ENCODE measurements around the gene IMMP2L.
"Not testable (repeated sequence)": the region's sequence is repeated elsewhere in the genome, so short reads cannot be mapped to it uniquely, and the experiment has no call there.

IMMP2L gene

DNA sequence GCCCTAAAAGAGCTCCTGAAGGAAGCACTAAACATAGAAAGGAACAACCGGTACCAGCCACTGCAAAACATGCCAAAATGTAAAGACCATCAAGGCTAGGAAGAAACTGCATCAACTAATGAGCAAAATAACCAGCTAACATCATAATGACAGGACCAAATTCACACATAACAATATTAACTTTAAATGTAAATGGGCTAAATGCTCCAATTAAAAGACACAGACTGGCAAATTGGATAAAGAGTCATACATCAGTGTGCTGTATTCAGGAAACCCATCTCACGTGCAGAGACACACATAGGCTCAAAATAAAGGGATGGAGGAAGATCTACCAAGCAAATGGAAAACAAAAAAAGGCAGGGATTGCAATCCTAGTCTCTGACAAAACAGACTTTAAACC is 60.5 kb downstream of the IMMP2L start:
- DNase-seq: not testable (repeated sequence)

DNA sequence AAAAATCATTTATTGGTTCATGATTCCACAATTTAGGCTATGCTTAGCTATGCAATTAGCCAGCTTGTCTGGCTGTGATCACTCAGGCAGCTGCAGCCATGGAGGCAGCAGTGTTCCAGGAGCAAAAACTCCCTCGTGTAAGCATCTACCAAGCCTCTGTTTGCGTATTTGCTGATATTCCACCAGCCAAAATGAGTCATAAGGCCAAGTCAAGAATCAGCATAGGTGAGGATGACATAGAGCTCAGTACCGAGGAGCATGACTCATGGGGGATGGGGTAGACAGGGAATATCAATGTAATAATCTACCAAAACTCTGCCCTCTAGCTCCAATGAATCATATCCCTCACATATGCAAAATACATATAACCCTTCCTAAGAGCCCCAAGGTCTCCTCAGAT is 63.3 kb downstream of the IMMP2L start:
- peak; percentile 93 for DNase-seq

DNA sequence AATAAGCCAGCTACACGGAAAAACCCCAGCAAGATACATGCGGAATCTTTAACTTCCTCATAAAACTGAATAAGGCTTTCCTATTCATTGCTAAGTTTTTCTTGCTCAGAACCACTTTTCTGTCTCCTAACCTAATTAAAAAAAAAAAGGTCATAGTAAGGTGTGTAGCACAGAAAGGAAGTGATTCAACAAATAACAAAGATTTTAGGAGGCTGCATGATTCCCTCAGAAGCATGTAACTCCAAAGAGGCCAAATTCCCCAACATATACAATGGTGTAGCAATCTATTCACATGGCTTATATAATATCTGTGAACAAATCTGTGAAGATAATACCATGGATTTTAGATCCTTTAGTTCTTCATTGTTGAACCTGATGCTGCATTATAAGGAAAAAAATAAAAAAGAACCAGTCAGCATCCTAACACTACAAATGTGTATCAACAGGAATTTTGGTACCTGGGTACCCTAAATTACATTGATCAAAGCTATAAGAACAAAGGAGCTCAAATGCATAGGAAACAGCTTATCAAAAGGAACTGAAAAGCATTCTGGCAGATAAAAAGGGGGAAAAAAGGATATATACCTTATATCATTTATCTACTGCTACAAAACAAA is 63.8 kb downstream of the IMMP2L start:
- no peak for DNase-seq

DNA sequence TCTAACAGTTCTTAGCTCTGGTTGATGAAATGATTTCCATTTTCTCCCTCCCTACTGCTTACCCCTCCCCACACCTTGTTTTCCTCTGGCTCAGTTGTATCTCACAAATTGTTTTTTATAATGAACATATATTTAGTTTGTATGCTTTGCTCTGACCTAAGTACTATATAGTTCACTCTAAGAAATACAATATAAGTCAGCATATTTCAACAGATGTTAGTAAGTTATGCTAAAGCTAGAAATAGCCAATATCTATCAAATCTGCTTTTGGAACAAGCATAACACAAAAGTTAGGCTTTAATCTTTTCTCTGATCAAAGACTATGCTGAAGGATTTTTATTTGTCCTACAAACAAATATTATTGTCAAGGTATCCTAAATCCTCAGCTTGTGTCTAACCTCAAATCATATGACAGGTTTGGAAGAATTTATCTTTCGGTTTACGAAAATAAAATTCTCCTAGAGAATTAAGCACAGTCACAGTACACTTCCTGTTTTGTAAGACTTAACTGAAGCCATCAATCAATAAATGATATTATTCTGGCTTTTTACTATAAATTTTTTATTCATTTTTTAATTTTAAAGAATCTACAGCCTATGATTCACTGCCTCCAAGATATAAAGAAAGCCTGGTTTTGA is 67.0 kb downstream of the IMMP2L start:
- DNase-seq: no peak

DNA sequence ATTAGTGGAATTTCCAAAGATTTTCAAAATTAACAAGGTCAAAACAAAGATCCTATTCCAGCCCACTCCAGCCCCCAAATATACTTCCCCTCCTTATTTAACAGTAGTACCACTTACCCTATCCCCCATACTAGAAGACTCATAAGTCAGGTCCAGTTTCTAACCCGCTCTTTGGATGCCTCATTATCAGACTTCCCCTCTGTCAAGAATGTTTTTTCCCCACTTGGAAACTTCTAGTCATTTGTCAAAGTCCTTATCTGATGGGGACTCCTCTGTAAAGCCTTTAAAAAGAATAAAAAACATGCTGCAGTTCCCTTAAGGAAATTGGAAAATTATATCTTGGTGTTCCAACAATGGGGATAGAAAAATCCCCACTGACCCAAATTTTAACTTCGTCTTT is 70.1 kb downstream of the IMMP2L start:
- no peak for DNase-seq

DNA sequence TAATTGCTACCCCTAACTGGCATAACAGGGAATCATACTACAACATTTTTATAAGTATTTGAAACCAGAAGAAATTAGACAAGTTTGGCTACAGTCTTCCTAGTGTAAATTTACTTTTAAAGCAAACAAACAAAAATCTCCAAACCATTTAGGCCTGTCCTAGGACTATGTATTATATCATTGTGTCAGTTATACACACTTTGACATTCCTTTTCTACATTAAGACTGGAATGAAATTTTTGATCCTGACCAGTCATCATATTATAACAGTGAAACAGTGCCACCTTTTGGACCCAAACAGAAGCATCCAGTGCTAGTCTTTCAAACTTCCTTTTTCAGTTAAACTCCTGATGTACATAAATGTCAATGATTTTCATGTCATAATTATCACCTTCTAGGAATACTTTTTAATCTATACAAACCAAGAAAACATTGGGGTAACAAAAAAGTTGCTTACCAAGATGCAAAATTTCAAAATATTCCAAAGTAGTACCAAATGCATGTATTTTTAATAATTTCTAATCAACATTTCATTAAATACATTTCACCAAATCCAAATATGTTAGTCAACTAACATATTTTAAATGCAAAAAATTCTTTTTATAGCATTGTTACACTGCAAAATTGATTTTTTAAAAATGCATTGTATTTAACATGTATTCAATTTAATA is 75.7 kb downstream of the IMMP2L start:
- DNase-seq: peak; percentile 58

DNA sequence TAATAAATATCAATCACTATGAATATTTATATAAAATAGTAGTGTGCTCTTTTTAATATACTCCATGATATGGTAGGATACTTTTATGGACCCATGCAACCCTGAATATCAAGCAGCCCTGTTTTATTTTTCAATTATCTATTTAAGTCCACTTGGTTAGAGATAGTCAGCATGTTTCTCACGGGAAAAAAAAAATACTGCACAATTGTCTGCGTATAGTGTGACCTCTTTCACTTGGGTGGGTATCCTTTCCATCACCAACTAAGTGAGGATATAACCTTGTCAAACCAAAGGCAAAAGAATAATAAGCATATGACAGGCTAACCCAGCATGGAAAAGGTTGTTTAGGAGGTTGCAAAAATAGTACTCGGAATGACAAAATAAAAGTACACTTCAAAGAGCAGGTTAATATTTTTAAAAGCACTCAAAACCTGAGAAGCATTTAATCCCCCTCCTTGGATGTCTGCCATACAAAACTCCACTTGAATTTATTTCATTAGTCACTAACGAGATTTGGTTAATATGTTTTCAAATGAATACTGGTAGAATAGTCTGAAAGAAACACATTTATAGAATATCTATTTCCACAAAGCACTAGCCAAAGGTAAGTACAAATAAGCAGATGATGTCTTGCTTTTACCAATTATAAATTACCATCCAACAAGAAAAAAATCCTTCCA is 76.5 kb downstream of the IMMP2L start:
- no peak for DNase-seq

DNA sequence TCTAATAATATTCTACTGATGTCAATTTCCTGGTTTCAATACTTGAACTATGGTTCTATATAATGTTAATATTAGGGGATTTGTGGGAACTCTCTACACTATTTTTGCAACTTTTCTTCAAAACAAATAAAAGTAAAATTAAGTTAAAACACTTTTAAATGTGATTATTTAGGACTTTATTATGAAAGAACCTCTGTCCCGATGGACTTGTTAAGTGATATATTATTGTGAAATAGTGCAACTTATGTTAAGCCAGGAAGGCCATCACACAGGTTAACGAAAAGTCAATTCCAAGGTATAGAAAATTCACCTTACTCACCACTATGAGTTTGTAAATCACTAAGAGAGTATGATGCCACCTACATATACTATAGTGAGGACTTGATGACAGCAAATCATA is 79.2 kb downstream of the IMMP2L start:
- DNase-seq: no peak

DNA sequence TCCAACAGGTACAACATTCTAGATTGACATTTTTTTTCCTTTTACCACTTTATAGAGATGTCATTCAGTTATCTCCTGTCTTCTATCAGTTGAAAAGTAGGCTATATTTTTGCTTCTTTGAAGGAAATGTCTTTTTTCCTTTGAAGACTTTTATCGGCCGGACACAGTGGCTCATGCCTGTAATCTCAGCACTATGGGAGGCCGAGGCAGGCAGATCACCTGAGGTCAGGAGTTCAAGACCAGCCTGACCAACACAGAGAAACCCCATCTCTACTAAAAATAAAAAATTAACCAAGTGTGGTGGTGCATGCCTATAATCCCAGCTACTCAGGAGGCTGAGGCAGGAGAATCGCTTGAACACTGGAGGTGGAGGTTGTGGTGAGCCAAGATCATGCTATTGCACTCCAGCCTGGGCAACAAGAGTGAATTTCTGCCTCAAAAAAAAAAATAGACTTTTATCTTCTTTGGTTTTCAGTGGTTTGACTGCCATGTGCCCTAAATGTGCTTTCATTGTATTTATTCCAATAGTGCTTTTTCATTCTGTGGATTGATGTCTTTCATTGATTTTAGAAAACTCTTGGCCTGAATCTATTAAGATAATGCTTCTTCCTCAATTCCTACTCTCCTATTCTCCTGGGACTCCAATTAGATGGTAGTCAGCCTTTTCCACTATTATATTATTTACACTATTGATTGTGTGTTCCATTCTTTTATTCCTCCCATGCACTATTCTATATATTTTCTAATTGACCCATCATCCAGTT is 84.6 kb downstream of the IMMP2L start:
- DNase-seq: no peak

DNA sequence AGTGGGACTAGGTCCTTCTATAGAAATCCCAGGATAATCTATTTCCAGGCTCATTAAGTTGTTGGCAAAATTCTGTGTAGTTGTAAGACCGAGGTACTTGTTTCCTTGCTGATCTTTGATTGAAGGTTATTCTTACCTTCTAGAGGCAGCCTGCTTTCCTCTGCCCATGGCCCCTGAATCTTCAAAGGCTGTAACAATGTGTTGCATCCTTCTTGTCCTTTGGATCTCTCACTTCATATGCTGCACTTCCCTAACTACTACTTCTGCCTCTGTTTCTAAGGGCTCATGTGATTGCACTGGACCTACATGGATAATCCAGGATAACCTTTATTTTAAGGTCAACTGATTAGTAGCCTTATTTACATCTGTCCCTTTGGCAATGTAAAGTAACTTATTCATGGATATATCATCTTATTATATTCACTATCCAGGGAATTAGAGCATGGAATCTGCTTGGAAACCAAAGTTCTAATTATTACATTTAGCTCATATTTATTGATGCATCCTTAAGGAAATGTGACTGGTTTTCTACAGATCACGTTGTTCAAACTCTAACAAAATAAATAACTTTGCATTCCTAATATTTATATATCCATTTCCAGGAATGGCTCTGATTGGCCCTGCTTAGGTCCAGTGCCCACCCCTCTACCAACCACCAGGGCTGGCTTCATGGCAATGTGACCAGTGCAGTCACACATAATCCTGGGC is 85.6 kb downstream of the IMMP2L start:
- no peak for DNase-seq

DNA sequence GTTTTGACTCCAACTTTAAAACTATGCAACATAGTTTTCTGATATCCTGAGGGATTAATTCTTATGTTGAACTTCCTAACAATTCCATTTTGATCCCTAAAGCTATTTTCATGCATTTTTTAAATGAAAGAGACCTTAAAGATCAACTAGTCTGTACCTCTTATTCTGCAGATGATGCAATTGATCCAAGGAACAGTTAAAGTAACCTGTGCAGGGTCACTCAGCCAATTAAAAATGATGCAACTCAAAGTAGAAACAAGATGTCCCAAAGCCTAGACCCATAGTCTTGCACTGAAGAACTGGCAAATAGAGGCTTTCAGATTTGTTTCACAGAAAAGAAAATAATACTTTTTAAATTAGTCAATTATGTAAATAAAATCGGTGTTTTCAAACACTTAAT is 86.3 kb downstream of the IMMP2L start:
- no peak for DNase-seq

DNA sequence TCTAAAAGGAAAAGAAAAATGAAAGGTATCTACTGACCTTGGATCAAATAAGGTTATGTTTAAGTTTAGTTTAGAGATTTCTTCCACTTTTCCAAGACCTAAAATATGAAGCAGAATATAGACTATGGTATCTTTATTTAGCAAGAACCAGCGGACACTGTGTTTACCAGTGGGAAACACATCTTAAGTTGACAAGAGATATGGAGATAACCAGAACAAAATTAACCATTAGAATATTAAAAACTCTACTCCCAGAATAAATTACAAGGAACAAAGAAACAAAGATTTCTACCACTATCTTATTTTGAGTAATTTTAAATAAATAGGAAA is 86.9 kb downstream of the IMMP2L start:
- DNase-seq: no peak

DNA sequence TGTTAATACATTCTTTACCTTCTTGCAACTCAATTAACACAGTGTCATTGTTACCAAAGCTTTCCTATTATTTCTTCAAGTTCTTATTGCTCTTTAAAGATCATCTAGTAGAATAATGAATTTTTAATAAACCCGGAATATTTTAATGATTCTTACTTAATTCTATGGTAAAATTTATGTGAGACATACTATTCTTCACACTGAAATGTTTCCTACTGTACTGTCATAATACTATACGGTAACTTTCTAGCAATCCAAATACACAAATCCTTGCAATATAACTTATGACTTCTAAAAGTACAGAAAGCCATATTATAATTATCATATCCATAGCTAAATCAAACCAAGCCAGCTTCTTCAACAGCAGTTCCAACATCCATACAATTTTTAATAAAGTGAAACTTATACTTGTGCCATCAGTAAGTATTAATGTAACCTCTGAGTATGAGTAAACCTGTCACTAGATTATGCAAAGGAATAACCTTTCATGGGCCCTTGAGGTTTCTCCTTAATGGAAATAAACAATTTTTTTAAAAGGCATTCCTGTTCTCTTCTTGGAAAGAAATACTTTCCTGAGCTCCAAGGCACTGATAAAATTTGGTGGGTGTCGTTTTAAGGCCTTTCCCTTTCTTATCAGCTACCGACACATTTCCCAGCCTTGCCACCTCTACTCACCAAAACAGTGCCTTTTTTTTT is 87.4 kb downstream of the IMMP2L start:
- DNase-seq: no peak

DNA sequence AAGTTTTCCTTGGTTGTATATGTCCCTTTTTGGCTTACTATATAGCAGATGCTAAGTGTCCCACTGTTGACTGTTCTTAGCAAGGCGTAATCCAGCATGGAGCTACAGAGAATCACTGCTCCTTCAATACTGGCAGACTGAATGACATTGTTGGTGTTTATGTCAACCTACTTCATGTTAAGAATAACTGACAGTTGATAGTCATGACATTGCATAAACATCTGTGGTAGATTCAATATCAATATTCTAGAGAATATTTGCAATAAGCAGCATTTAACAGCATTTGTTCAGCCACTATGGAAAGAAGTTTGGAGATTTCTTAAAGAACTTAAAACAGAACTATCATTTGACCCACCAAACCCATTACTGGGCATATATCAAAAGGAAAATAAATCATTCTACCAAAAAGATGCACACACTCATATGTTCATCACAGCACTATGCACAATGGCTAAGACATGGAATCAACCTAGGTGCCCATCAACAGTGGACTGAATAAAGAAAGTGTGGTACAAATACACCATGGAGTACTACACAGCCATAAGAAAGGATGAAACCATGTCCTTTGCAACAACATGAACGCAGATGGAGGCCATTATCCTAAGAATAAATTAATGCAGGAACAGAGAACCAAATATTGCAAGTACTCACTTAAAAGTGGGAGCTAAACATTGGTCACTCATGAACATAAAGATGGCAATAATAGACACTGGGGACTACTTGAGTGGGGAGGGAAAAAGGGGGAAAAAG is 88.7 kb downstream of the IMMP2L start:
- DNase-seq: no peak

DNA sequence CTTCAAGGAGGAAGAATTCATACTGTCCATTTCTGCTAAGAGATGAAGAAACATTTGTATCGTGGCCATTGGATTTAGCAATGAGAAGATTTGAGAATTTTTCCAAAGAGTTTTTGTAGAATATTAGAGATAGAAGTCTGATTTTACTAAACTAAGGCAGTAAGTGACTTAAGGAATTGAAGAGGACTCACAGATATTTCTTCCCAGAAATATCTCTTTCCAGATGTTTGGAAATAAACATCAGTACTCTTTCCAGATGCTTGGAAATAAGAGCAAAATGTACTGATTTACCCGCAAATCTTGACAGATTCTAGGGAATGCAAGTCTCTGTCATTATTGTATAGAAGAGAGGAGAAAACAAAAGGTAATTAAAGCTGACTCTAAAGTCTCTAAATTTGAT is 91.3 kb downstream of the IMMP2L start:
- no peak for DNase-seq

DNA sequence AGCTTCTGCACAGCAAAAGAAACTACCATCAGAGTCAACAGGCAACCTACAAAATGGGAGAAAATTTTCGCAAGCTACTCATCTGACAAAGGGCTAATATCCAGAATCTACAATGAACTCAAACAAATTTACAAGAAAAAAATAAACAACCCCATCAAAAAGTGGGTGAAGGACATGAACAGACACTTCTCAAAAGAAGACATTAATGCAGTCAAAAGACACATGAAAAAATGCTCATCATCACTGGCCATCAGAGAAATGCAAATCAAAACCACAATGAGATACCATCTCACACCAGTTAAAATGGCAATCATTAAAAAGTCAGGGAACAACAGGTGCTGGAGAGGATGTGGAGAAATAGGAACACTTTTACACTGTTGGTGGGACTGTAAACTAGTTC is 92.4 kb downstream of the IMMP2L start:
- not testable (repeated sequence) for DNase-seq

DNA sequence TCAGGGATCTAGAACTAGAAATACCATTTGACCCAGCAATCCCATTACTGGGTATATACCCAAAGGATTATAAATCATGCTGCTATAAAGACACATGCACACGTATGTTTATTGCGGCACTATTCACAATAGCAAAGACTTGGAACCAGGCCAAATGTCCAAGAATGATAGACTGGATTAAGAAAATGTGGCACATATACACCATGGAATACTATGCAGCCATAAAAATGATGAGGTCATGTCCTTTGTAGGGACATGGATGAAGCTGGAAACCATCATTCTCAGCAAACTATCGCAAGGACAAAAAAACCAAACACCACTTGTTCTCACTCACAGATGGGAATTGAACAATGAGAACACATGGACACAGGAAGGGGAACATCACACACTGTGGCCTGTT is 96.5 kb downstream of the IMMP2L start:
- not testable (repeated sequence) for DNase-seq

DNA sequence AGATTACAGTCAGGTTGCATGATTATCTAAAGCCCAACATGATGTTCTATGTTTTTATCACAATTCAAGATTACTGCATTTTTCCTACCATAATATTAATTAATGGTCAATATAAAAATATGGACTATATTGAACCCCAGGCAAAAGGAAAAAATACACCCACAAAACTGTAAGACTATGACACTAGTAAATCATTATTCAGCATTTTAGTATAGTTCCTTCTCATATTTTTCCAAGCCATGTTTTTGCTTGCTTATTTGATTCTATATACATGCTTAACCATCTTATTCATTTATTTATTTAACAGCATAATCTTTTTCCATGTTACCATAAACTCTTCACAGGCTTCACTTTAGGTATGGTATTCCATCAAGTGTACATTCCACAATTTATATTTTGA is 101.6 kb downstream of the IMMP2L start:
- no peak for DNase-seq

DNA sequence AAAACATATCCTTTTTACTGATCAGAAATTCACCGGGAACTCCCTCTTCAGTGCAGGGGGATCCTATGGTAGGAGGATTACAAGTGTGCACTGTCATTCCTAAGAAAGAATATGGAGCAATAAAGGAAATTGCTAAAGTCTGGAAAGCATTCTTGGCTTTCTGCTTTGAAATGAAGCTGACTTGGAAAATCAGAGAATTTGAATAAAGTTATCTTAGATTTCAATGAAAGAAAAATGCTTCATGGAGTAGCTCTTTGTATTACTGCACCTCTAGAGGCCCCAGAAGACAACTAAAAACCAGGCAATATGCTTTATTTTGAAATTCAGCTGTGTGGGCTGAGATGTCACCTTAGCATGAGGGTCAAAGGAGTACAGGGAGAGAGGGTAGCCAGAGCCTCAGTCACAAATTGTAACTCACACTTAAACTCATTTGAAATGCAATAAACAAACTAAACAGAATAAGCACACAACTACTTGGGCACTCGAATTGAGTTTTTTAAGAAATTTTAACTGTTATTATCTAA is 102.5 kb downstream of the IMMP2L start:
- no peak for DNase-seq

DNA sequence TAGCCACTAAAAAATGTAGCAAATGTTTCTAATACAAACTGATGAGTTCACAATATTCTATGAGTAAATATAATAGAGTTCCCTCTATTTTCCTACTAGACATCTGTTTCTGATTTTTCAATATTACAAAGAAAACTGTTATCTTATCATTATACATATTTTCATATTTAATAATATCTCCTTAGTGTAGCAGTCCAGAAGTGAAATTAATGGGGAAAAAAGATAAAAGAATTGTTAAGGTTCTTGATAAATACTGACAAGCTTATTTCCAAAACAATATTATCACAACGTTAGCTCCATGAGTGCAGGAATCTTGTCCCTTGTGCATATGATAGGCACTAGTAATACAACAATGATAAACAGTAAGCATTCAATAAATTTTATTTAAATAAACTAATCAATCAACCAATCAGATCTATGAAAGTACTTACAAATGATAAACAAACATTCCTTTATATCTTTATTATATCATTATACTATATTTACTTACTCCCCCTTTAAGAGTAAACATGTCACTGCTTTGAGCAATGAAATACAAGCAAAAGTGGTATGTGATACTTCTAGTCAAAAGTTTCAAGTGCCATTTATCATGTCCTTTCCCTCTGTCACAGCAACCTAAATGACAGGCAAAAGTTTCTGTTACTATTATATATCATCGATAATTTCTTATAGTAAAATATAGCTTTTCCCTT is 103.1 kb downstream of the IMMP2L start:
- DNase-seq: no peak

Data from EL (cell line).